ENCODE measurements around the gene GAL.
"Not testable (repeated sequence)": the region's sequence is repeated elsewhere in the genome, so short reads cannot be mapped to it uniquely, and the experiment has no call there.

The GAL gene

GRCh38 chr11:68684385-68685356 is at the start of gene GAL:
Gene GAL, plus strand, starts transcription at chr11:68684544. Its CDS starts 380 bp downstream, at chr11:68684924.
- DNase-seq: peak; percentile 81

- not testable (repeated sequence) for DNase-seq
Measured at GRCh38 chr11:68634606-68635005, 49.7 kb upstream of the GAL start.

GRCh38 chr11:68635172-68635571 is 49.2 kb upstream of the GAL start:
- DNase-seq: not testable (repeated sequence)

GRCh38 chr11:68635883-68636282 is 48.5 kb upstream of the GAL start:
- DNase-seq: not testable (repeated sequence)

- DNase-seq: not testable (repeated sequence)
Measured at GRCh38 chr11:68639322-68639721, 45.0 kb upstream of the GAL start.

DNA sequence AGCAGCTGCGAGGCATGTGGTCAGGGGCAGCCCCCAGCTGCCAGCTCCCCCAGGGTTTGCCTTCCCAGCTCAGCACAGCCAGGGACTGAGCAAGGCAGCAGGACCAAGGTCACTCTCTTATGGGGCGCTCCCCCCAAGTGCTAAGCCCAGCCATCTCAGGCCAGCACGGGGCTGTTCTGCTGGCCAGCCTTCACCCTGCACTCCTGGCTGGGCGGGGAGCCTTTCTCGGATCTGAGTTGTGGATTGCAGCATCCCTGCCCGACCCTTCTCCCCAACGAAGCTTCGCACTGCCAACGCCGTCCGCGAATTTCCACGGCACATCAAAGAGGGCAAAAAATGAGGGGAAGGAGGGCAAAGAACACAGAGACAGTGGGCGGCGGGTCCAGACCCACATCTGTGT is 42.5 kb upstream of the GAL start:
- DNase-seq: no peak

GRCh38 chr11:68643585-68643984 is 40.8 kb upstream of the GAL start:
- DNase-seq: peak; percentile 37

- no peak for DNase-seq
Measured at GRCh38 chr11:68646832-68647231, 37.5 kb upstream of the GAL start.

GRCh38 chr11:68649851-68650555 is 34.3 kb upstream of the GAL start:
- peak; percentile 74 for DNase-seq

- DNase-seq: no peak
Measured at GRCh38 chr11:68650801-68651200, 33.5 kb upstream of the GAL start.

- DNase-seq: no peak
Measured at GRCh38 chr11:68651208-68651984, 32.9 kb upstream of the GAL start.

- DNase-seq: no peak
Measured at GRCh38 chr11:68651985-68652682, 32.2 kb upstream of the GAL start.

GRCh38 chr11:68652683-68653156 is 31.6 kb upstream of the GAL start:
- DNase-seq: no peak

DNA sequence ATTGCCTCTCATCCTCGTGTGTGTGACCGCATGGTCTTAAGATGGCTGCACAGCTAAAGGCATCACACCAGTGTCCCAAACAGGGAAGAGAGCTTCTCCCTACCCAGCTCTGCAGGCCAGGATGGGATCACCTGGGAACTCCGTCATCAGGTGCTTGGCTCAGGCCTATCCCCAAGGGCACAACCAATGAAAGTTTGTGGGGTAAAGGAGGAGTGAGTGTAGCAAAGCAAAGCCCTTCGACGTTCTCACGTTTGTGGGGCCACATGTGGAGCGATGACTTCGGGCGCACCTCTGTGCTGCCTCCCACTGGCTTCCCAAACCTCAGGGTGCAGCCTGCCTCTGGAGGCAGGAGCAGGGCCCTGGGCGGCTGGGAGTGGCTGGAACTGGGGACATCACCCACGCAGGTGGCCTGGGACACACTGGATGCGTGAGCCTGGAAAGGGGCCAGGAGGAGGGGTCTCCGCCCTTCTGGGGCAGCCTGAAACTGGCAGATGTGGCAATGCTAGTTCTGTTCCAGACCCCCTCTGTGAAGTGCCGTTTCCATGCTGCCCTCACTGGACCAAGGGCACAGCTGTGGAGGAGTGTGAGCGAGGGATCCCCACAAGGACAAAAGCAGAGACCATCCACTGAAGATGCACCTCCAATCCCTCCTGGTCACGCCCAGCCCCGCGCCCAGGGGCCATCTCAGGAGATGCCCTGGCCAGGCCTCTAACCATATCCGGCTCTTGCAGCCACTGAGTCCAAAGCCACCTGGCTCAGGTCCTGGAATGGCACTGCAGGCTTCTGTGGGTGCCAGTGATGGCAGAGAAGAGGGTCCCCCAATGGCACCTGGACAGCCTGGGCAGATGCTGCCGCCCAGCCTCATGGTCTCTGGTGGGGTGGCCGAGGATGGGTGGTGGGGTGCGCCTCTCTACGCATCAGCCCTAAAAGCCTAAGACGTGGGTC is 30.6 kb upstream of the GAL start:
- no peak for DNase-seq

- no peak for DNase-seq
Measured at GRCh38 chr11:68654978-68655377, 29.4 kb upstream of the GAL start.

DNA sequence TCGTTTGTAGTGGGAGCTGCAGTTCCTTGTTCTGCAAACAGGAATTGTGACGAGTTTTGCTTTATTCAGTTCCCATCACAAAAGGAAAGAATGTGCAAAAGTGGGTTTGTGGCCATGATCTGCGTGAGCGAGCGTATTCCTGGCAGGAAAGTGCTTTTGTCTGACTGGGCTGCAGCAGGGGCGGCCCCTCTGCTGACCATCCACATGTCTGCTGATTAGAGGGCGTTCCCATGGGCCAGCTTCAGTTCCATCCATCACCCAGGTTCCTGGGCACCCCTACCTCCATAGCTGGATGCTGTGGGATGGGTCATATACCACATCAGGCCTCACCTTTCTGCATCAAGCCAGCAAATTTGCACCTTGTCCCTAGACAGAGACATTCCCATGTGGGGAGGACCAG is 28.9 kb upstream of the GAL start:
- no peak for DNase-seq

- no peak for DNase-seq
Measured at GRCh38 chr11:68655806-68656205, 28.5 kb upstream of the GAL start.

- DNase-seq: no peak
Measured at GRCh38 chr11:68657021-68657780, 27.1 kb upstream of the GAL start.

DNA sequence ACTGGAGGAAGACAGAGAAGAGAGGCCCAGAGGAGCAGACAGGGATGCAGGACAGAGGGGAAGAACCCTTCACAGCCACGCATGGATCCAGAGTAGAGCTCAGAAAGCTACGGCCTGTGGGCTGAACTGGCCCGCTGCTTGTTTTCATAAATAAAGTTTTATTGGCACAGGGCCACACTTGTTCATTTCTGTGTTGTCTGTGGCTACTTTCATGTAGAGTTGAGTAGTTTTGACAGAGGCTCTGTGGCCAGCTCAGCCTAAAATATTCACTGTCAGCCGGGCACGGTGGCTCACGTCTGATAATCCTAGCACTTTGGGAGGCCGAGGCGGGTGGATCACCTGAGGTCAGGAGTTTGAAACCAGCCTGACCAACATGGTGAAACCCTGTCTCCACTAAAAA is 26.2 kb upstream of the GAL start:
- DNase-seq: no peak

DNA sequence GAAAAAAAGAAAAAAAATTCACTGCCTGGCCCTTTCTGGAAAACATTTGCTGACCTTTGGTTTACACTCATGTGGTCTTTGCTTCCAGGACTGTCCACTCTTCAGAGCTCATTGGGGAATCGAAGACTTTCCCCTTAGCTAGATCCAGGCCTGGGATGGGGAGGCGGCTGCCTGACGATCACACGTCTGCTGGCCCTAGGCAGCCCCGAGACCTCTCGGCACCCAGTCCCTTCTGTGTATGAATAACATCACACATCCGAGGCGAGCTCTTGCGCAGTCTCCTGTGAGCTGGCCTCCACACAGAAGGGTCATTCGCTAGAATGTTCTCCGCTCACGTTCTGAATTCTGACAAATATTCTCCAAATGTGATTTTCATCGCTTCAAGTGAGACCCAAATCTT is 25.7 kb upstream of the GAL start:
- no peak for DNase-seq

Data from DMS53 (cell line).